HG02678 (cell line): Measurements from ENCODE around the gene CCNA2.

Source experiments
- ATAC-seq: cut with Tn5 transposase; IDR thresholded peaks from one replicate; pipeline ENCODE4 v1.9.1; 2021; ENCODE audit warnings: mild to moderate bottlenecking, moderate library complexity; ENCODE audit not compliant: unreplicated experiment

The CCNA2 gene

DNA sequence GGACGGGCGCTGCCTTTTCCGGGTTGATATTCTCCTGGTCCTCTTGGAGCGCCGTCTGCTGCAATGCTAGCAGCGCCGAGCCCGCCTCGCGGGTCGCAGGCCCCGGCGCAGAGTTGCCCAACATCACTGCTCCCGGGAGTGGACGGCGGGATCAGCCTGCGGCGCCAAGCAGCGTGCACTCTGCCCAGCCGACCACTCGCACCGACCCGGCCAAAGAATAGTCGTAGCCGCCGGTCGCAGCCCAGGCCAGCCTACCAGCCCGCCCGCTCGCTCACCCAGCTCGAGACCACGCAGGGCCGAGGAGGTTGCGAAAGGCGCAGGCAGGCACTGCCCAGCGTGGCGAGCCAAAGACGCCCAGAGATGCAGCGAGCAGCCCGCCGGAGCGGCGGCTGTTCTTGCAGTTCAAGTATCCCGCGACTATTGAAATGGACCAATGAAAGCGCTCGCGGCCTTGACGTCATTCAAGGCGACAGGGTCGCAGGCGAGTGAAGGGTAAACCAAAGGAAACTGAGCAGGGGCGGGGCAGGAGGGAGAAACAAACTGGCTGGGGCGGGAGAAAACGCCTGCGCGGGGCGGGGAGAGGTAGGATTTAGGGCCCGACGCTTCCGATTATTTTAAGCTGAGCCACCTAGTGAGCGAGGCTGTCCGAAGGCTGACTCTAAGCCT lies at the start of gene CCNA2:
Gene CCNA2 (minus strand): TSS at position 379 of the 666 bp plus-strand sequence. CDS start 255 bp downstream, at position 124.
- ATAC-seq, result peak; percentile 95

DNA sequence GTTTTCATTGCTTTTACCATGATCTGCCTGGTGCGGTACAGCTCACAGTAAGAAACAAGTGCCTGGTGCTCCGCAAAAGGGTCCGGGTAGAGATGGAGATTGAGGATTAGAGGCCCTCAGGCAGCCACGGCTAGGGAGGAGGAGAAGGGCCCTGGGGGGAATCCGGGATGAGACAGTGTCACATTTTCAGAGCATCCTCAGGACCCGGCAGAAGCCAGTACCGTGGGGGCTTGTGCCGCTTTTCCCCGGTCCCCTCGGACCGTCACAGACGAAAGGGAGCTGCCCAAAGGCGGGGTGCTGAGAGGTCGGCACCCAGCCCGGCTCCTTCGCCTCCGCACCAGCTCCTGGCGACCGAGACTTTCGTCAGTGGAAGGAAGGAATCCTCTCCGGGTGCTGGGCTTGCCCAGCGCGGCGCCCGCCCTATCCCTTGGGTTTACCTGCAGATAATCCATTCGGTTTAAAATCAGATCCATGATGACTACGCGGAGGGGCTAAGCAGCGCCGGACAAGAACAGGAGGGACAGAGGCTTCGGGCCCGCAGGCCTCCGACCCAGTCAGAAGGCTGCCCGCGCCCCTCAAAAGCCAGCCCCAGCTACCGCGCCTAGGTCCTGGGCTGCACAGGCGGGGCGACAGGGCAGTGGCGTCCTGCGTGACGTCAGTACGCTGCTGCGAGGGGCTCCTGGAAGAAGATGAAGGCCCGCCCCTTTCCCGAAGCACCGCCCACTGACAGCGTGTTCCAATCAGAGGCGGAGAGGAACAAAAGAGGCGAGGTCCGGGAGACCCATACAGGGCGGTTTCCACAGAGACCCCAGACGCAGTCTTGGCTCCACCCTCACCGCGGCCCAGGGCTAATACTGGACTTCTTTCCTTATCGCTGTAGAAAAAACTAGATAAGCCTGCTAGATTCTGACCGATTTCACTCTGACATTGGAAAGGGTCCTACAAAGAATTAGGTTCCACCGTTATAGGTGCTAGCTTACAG lies 46.4 kb upstream of the CCNA2 start, which contains the start of gene BBS7:
Gene BBS7 (minus strand): TSS at position 634 of the 982 bp plus-strand sequence. CDS start 161 bp downstream, at position 473.
- ATAC-seq, result peak; percentile 99

DNA sequence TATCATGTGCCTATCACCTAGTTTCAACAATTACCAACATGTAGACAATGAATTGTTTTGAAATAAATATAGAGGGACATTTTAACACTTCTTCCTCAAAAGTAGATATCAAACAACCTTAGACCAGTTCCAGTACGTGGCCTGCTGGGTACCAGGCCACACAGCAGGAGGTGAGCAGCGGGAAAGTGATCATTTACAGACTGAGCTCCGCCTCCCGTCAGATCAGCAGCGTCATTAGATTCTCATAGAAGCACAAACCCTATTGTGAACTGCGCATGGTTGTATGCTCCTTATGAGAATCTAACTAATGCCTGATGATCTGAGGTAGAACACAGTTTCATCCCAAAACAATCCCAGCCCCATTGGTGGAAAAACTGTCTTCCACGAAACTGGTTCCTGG lies 40.1 kb upstream of the CCNA2 start:
- ATAC-seq, result no peak

DNA sequence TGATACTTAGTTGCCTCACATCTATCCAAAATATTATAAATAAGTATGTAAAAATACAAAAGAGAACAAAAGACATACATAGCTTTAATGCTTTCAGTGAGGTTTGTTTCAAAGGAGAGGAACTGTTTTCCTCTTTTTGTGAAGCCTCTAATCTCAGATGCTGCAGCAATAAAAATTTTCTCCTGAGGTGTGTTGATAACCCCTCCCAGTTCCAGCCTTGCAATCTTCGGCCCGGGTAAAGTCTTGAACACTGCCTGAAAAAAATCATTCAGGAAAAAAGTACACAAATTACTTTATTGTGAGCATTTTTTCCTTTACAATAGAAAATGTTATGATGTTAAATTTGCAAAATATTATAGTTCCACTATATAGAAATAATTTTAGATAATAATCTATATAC lies 37.7 kb upstream of the CCNA2 start:
- ATAC-seq, result no peak

DNA sequence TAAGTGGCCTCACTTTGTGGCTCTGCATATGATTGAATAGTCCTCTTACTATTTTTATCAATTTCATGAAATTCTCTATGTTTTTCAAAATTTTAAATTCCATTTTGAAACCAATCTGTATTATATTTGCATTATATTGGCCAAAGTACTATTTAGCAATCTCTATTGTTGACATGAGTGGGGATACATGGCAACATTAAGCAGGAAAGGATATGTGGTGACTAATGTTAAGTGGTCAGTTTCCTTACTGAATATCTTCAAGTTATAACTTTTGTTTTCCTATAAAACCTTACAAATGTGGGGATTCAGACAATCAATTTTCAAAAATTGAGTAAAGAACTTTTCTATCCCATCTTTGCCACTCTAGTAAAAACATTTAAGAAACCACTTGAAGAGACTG lies 36.4 kb upstream of the CCNA2 start:
- no peak for ATAC-seq

DNA sequence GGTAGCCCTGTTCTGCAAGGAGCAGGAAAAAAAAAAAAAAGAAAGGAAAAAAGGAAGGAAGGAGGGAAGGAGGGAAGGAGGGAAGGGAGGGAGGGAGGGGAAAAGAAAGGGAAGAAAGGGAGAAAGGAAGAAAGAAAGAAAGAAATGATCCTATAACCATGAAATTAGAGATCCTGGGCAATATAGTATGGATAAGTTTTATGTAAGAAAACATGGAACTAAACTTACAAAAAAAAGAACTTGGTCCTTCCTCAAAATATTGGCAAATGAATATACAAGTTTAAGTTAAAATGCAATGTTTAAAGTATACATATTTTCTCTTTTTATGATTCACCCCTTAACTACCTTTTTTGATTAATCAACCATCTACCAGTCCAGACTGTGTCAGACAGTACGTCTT lies 27.7 kb upstream of the CCNA2 start:
- ATAC-seq, result no peak

DNA sequence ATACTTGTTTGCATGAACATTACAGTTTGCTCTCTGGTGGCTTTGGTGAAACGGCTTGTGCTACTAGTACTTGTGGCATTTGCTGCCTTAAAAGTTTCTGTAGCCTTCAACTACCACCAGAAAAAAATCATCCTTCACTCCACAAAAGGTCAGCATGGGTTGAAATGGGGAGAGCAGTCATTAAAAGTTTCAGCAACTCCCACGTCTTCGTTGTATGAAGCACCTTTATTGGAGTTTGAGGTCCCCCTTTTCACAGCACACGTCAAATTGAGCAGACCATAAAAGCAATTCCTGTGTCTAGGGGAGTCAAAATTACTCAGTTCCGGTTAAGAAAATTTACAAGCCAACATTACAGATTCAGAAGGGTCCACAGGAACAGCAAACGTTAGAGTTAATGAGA lies 23.0 kb upstream of the CCNA2 start:
- no peak for ATAC-seq

DNA sequence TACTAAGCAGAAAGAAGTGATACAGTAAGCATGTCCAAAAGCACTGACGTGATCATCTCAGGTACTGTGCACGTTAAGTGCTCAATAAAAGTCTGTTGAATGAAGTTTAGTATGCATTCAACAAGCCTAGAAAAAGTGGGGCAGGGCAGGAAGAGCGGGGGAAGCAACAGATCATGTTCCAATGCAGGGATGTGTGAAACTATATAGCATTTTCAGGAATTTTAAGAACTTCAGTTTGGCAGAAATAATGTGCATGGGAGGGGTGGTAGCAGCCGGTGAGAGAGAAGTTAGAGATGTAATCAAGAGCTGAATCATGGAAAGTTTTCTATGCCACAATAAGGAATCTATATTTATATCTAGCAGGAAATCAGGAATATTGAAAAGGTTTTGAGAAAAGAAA lies 19.2 kb upstream of the CCNA2 start:
- no peak for ATAC-seq

DNA sequence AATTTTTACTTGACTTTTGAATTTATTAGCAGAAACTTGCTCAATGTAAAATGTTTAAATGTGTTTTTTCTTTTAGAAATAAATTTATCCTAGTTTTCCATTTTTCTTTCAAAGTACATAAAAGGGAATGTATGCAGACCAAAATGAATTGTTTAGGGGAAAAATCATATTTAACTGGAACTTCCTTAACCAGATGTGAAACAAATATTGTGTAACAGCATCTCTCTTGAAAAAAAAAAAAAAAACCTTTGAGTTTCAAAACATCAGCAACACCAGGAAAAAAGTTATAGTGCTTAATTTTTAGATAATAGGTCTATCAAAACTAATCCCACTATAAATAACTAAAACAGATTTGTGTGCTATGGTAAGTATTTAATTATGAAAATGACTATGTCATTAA lies 14.5 kb upstream of the CCNA2 start:
- ATAC-seq, result no peak

DNA sequence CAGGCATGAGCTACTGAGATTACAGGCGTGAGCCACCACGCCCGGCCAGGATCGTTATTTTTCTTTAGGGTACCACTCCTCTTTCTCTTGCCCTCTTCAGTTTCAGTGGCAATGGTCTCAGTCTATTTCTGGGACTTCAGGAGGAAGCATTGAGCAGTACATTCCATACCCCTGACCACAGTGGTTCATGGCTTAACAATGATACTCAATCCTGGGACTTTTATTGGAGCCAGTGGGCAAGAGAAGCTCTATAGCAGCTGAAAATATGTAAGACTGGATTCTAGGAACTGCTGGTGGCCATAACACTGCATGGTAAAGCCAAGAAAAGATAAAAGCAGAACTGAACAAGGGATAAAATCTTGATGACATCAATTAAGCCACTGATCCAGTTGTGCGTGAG lies 5.8 kb upstream of the CCNA2 start:
- ATAC-seq, result no peak

DNA sequence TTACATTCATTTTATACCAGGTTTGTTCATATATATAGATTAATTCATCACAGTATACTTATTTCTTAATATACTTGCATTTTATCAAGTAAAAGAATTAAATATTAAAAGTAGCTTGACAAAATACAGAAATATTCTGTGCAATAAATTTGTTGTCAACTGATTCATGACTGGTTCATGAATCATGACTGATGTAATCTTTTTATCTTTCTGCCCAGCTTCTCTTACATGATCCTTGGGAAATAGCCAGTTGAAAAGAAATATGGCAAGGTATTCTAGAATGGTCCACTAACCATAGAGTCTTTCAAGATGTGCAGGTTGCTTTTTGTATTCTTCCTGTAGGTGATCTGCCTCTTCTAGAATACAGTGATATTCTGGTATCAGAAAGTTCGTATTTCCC lies 4.2 kb upstream of the CCNA2 start:
- no peak for ATAC-seq

DNA sequence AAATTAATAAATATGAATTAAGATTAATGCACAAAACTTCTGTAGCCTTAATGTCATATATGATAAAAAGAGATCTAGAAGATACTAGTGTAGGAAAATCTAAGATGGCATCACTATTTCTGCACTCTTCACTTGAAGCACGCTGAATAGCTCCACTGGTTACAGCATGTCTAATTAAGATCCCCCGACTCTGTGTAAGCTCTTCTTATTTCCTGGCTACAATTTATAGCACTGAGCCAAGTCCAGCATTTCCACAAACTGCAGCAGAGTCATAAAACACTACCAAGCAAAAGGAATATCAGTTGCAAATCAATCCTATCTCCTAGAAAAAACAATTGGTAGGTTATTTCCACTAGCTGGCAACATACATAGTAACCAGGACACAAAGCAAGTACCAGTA lies 1.3 kb upstream of the CCNA2 start:
- no peak for ATAC-seq

DNA sequence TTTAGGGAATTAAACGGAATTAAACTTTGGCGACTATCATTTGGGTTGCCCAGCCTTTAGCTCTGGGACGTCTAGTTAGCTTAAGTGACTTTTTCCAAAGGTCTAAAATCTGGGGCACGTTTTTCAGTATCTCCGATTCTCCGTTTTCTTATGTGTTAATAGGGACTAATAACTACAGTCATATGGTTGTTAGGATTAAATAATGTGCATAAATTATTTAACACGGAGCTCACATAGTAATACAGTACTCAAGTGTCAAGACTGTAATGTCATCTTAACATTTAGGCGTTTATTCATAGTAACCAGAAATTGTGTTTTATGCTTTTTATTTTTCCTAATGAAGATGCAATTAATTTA lies 466 bp upstream of the CCNA2 start:
- peak; percentile 0 for ATAC-seq

DNA sequence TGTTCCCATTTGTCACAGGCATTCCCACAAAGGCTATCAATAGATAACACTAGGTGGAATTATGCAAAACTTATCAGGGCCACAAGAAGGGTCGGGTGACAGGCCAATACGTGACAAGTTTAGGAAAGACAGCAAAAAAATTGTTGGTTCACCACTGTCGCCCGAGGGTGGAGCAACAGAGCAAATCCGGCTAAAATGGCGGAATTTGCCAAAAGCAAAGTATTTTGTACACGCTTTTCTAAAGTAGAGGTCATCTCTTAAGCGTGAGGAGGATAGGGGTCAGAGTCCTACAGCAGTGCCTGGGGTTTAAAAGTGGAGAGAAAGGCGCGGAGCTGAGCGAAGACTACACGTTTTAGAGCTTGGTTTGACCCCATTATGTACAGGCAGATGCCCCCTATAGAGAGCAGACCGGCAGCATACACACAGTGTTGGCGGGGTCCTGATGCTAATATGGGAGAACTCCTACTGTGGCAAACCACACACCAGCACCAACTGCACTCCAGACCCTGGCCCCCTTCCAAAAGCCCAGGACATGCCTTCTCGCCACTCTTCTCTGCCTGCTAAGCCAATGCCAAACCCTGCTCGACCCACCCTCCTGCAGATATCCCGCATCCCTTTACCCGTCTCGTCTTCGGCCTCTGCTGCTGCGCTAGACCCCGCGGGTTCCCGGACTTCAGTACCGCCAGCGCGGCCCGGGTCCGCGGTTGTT lies 733 bp downstream of the CCNA2 start:
- peak; percentile 36 for ATAC-seq

DNA sequence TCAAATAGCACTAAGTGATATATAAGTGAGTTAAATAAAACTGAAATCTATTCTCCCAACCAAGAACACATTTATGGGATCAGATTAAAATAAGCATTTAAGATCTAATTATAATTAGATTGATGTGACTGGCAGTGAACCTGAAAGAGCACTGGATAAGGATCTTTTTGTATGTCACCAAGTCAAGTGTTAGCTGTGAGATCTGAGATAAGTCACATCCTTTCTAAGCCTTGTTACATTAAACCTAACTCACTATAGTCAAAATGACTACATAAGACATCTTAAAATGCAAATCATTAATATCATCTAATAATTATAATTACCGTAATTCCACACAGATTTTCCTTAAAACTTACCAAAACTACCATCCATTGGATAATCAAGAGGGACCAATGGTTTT lies 1.6 kb downstream of the CCNA2 start:
- no peak for ATAC-seq

DNA sequence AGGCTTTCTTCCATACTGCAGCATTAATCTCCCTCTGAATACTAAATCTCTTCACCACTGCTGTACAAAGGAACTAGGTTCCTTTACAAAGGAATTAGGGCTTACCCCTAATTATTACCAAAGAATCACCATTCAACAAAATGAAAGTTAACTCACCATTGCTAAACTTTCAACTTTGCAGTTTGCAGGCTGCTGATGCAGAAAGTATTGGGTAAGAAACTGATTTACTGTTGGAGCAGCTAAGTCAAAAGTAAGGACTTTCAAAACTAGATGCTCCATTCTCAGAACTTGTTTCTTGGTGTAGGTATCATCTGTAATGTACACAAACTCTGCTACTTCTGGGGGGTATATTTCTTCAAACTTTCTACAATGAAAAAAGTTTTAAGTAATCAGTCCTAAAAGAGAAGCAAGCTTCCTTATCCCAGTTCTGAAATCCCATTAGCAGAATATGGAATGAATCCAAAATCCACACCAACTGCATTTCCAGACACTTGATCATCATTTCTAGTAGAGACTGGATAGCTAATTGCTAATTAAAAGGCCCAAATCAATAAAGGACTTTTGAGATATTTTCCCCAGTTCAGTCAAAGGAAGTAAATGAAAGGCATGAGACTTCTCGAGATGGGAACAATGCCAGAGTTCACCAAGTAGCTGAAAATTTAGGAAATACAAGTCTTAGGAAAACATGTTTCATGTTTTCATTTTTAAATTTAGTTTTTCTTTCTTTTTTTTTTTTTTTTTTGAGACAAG lies 4.3 kb downstream of the CCNA2 start:
- no peak for ATAC-seq

DNA sequence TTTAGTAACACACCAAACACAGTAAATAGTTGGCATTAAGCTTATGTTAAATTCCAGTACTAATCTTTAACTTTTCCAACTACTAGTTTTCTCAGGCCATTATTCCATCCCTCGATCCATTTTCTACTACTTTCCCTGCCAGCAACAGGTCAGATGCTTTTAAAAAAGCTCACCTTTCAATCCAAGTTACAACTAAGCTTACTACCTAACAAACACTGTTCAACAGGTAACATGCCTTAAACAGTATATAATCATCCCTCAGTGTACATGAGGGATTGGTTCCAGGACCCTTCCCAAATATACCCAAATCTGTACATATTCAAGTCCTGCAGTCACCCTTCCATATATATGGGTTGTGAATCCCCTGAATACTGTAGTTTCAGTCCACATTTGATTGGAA lies 5.5 kb downstream of the CCNA2 start:
- ATAC-seq, result no peak

DNA sequence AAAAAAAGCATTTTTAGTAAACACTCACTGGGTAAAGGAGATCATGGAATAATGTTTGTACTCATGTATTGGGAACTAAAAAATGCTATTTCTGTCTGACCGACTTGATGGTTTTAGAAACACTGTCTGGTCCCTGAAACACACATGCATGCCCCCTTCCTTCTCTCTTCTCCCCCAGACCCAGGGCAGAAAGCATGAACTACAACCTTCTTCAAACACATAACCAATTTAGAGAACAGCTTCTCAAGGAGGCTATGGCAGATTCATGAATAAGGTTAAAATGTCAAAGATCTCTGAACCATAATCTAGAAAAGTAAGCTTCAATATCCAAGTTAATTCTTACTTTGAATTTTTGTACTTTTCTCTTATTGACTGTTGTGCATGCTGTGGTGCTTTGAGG lies 6.0 kb downstream of the CCNA2 start:
- ATAC-seq, result no peak

DNA sequence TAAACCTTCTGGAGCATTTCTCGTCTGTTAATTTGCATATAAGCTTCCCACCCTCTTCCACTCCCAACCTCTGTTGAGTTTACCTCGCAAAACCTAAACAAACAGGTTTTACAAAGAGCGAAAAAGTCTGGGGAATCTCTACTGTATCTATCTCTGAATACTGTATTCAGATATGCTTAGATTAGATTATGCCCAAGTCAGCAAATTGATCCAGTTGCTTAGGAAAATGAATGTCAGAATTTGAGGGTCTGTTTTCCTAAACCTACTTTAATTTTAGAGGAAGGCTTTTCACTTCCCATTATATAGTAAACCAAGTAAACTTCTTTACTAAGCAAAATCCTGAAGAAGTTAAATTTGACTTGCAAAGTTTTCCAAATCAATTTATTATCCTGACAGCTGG lies 6.7 kb downstream of the CCNA2 start:
- no peak for ATAC-seq

DNA sequence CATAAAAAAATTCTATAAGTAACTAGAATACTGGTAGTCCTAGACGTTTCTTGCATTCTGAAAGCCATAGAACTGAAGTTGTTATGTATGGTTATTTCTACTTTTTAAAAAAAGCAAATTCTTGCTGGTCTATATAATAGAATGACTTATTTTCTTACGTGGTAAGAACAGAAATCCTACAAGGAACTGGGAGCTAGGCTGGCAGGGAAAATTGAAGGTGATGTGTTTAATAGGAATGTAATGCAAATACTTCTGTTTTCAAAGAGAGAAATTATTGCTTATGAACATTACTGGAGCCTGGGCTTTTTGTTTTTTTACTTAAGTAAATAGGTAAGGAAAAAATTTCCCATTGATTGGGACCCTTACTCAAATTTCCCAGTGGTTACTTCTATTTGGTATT lies 8.9 kb downstream of the CCNA2 start:
- no peak for ATAC-seq

DNA sequence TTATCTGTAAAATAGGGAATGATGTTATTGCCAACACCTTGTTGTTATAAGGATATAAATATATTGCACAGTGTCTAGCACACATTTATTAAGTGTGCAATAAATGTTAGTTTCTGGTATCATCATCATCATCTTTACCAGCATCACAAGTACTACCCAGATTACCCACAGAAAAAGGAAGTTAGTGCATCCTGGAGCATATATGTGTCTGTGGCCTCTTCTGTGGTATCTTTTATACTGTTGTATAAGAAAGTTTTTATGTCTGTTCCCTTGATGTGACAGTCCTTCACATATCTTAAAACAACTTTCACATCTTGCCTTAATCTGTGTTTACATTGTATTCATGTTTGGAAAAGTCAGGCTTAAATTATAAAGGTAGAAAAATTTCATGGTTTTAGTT lies 12.6 kb downstream of the CCNA2 start:
- no peak for ATAC-seq
